ENCODE results near the gene YPEL1.

DNA sequence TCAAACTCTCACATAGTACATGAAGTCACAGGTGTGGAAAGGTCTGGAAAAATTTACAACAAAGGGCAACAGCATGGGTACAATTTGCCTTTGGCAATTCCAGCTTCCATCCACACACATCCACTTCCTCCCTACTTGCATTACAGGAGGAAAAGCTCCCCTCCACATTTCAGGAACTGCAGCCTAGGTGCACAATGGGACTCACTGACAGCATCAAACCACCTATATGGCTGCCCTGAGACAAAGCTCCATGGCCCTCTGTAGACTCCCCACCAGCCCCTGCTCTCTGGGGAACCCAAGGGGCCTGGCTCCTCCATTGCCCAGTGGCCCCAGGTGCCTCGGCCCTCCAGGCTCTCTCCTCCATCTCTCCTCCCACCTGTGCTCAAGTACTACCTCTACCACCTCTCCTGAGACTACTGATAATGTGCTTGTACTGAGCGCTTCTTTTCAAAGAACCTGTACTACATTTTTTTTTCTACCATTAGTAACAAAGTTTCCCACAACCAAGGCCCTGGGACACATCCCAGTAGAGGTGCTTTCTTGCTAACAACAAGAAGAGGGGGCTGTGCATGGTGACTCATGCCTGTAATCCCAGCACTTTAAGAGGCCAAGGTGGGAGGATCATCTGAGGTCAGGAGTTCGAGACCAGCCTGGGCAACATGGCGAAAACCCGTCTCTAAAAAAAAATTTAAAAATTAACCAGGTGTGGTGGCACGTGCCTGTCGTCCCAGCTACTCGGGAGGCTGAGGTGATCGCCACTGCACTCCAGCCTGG is 4.9 kb downstream of the YPEL1 start:
- TF ChIP-seq POLR2AphosphoS5 (IDR thresholded peaks at IDR 0.05) (no peak), POLR2A (IDR thresholded peaks at IDR 0.05) (no peak)
